Small intestine (tissue), 7 donors: ENCODE measurements around the gene SGSM2. TPM values are rescaled to one million over a fixed set of nuclear protein-coding genes. Genes with fewer than 3 reads are reported as not detected.

Source experiments
- DNase-seq, 2 donors: peaks; one replicate each; pipeline versions ENCODE4 v3.0.0 to v3.0.0-alpha.2; 2013
- FAIRE-seq: peaks from 2 replicates; lab custom pipeline; 2012; peaks lifted over from hg19 to GRCh38; lab: Jason Lieb, UNC
- H3K27ac ChIP-seq, 3 donors: one replicate each; pipeline ENCODE4 v1.5.1; 2013; ENCODE audit warnings: low read length in 2 of 3, mild to moderate bottlenecking in 2 of 3, control low read depth in 1 of 3, inconsistent platforms in 1 of 3, low read depth in 1 of 3, moderate library complexity in 1 of 3
- H3K27me3 ChIP-seq, 3 donors: one replicate each; pipeline ENCODE4 v1.6.1; 2013; ENCODE audit warnings: low read length in 3 of 3, inconsistent platforms in 1 of 3; ENCODE audit not compliant: control insufficient read depth in 3 of 3, insufficient read depth in 3 of 3
- H3K36me3 ChIP-seq, 3 donors: one replicate each; pipeline ENCODE4 v1.6.1; 2013; ENCODE audit warnings: low read length in 3 of 3, inconsistent platforms in 1 of 3, low read depth in 1 of 3, mild to moderate bottlenecking in 1 of 3, moderate library complexity in 1 of 3; ENCODE audit not compliant: control insufficient read depth in 3 of 3, insufficient read depth in 2 of 3
- H3K4me1 ChIP-seq, 3 donors: one replicate each; pipeline ENCODE4 v1.6.1; 2013; ENCODE audit warnings: low read length in 2 of 3, inconsistent platforms in 1 of 3, low read depth in 1 of 3, mild to moderate bottlenecking in 1 of 3, moderate library complexity in 1 of 3; ENCODE audit not compliant: control insufficient read depth in 3 of 3, insufficient read depth in 2 of 3
- H3K4me3 ChIP-seq, 3 donors: one replicate each; pipeline ENCODE4 v1.5.1; 2013; ENCODE audit warnings: low read length in 3 of 3, control low read depth in 1 of 3, inconsistent platforms in 1 of 3, low read depth in 1 of 3, mild to moderate bottlenecking in 1 of 3, moderate library complexity in 1 of 3
- H3K9me3 ChIP-seq, 2 donors: one replicate each; pipeline ENCODE4 v1.6.1; 2013; ENCODE audit warnings: low read depth in 1 of 2, low read length in 1 of 2; ENCODE audit not compliant: control insufficient read depth in 2 of 2, insufficient read depth in 1 of 2
- WGBS, 3 donors: extraction: QIAGEN DNeasy Blood & Tissue Kit; methylation state at CpG; one replicate each; pipeline ENCODE4 v1.1.7; 2013; 5-methylcytosine and 5-hydroxymethylcytosine counted together
- polyA plus RNA-seq, 4 donors: library from polyadenylated mRNA; stranded (reverse) in 3 of 4; unstranded in 1 of 4; fragments of 200-250 nt in 3 of 4; fragments of 120-200 nt in 1 of 4; gene quantifications; one replicate each; pipeline versions ENCODE4 v1.2.1 to v1.2.3, GENCODE V29; 2013
- donor health status: healthy with polysubstance abuse.
- donor health status: control.
- donor health status: control.
- donor health status: Bipolar disorder and iron deficiency.
- donor health status: healthy.

The SGSM2 gene
- polyA plus RNA-seq, 4 donors = 32.2 to 55.9 (median 40.3) TPM

DNA sequence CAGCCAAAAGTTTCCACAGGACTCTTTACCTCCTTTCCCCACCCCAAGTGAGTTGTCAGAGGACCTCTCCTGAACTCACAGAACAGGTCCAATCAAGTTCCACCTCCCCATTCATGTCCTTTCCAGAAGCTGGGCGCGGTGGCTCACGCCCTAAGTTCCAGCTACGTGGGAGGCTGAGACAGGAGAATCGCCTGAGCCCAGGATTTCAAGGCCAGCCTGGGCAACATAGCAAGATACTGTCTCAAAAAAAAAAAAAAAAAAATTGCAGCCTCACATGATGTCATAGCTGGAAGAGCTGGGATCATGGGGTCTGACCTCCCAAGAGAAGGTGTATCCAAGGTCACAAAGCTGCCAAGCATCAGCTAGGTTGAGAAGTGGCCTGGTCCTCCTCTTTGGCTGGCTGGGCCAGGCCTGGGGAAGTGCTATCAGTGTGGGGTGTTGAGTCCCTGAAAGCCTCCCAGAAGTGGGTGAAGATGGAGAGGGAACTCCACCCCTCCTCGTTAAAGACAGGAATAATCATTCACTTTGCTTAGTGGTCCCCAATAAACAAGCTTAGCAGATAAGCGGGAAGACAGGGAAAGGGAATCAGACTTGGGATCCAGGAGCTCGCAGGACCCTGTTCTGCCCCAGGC is 69.1 kb downstream of the SGSM2 start:
- peaks cover 0 to 16% (median 0%) of the 10 kb centered on the region in 3 donors for H3K36me3 ChIP-seq
- peak overlapping the region; percentile 98 to 100 (median 99) for H3K27ac ChIP-seq
- no peaks in the 10 kb centered on the region for H3K27me3 ChIP-seq
- H3K9me3 ChIP-seq = no peaks in the 10 kb centered on the region
- H3K4me1 ChIP-seq = peaks cover 8 to 59% (median 10%) of the 10 kb centered on the region in 3 donors
- no peak for FAIRE-seq
- DNase-seq = peak; percentile 56 to 95
- 26 to 58% (median 45%) methylated on average over 8 of the region's 8 CpGs for WGBS, 3 donors
- H3K4me3 ChIP-seq = peak overlapping the region in 1 of 3 donors; percentile 17

- H3K9me3 ChIP-seq = no peaks in the 10 kb centered on the region
- H3K27ac ChIP-seq = peak overlapping the region; percentile 98 to 100 (median 99)
- peaks cover 8 to 58% (median 10%) of the 10 kb centered on the region in 3 donors for H3K4me1 ChIP-seq
- FAIRE-seq (no peak), DNase-seq (peak; percentile 96 to 99)
- peak overlapping the region in 1 of 3 donors; percentile 17 for H3K4me3 ChIP-seq
- WGBS, 3 donors = 14 to 31% (median 21%) methylated on average over 15 of the region's 15 CpGs
- peaks cover 0 to 19% (median 0%) of the 10 kb centered on the region in 3 donors for H3K36me3 ChIP-seq
- H3K27me3 ChIP-seq = no peaks in the 10 kb centered on the region
These were observed 69.8 kb downstream of the SGSM2 start for GRCh38 chr17:2406903-2407790.

GRCh38 chr17:2410951-2411350 is 73.7 kb downstream of the SGSM2 start:
- WGBS, 3 donors = 93 to 95% (median 95%) methylated on average over 7 of the region's 7 CpGs
- peaks cover 0 to 38% (median 0%) of the 10 kb centered on the region in 3 donors for H3K36me3 ChIP-seq
- H3K4me1 ChIP-seq = peaks cover 0 to 20% (median 4%) of the 10 kb centered on the region in 3 donors
- no peak overlapping the region for H3K4me3 ChIP-seq
- no peaks in the 10 kb centered on the region for H3K27me3 ChIP-seq
- no peak overlapping the region for H3K27ac ChIP-seq
- no peaks in the 10 kb centered on the region for H3K9me3 ChIP-seq
- FAIRE-seq (no peak), DNase-seq (no peak)

DNA sequence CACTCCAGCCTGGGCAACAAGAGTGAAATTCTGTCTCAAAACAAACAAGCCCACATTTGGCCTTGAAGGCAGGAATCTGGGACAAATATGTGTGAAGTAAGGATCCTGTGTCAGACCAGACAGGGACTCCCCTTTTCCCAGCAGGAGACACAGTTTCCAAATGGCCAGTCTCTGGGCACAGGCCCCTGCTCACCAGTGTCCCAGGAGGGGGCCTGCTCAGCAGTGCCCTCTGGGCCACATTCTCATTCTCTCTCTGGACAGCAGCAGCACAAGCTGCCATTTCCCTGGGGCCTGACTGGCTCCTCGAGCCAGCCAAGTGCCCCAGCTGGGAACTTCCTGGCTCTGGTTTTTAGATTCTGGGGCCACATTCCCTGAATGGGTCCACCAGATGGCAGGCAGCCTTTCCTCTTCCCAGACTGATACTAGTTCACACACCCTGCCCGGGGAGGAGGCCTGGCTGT is 75.3 kb downstream of the SGSM2 start:
- peaks cover 0 to 5% (median 0%) of the 10 kb centered on the region in 3 donors for H3K4me1 ChIP-seq
- WGBS, 3 donors = 48 to 63% (median 62%) methylated on average over 2 of the region's 2 CpGs
- peaks cover 0 to 42% (median 0%) of the 10 kb centered on the region in 3 donors for H3K36me3 ChIP-seq
- H3K9me3 ChIP-seq = no peaks in the 10 kb centered on the region
- FAIRE-seq (no peak), DNase-seq (no peak)
- no peak overlapping the region for H3K4me3 ChIP-seq
- H3K27me3 ChIP-seq = no peaks in the 10 kb centered on the region
- H3K27ac ChIP-seq = peak overlapping the region in 2 of 3 donors; percentile 4 to 30

- Histone ChIP-seq H3K27me3 (no peaks in the 10 kb centered on the region), H3K4me1 (no peaks in the 10 kb centered on the region), H3K4me3 (no peak overlapping the region), H3K9me3 (no peaks in the 10 kb centered on the region), H3K27ac (no peak overlapping the region), H3K36me3 (peaks cover 0 to 57% (median 5%) of the 10 kb centered on the region in 3 donors)
- FAIRE-seq (no peak), DNase-seq (no peak)
- WGBS, 3 donors = 93 to 95% (median 94%) methylated on average over 22 of the region's 22 CpGs
These were observed 77.3 kb downstream of the SGSM2 start for GRCh38 chr17:2414446-2415064.

GRCh38 chr17:2415081-2415480 is 77.8 kb downstream of the SGSM2 start:
- Histone ChIP-seq H3K36me3 (peaks cover 0 to 62% (median 7%) of the 10 kb centered on the region in 3 donors), H3K4me1 (no peaks in the 10 kb centered on the region), H3K4me3 (no peak overlapping the region), H3K27ac (no peak overlapping the region), H3K9me3 (no peaks in the 10 kb centered on the region), H3K27me3 (no peaks in the 10 kb centered on the region)
- no peak for FAIRE-seq
- 85 to 92% (median 89%) methylated on average over 9 of the region's 9 CpGs for WGBS, 3 donors
- no peak for DNase-seq

- no peaks in the 10 kb centered on the region for H3K4me1 ChIP-seq
- no peaks in the 10 kb centered on the region for H3K9me3 ChIP-seq
- FAIRE-seq = peak; percentile 26
- DNase-seq = peak; percentile 86 to 92
- WGBS, 3 donors = 34% methylated on average over 19 of the region's 19 CpGs
- H3K4me3 ChIP-seq = no peak overlapping the region
- H3K27me3 ChIP-seq = no peaks in the 10 kb centered on the region
- H3K27ac ChIP-seq = no peak overlapping the region
- H3K36me3 ChIP-seq = peaks cover 3 to 64% (median 10%) of the 10 kb centered on the region in 3 donors
These were observed 78.9 kb downstream of the SGSM2 start for GRCh38 chr17:2416010-2416734.
